Loucy (cell line): ENCODE measurements around the gene PI4KA.

Experiments used
- EZH2phosphoT487 ChIP-seq: fragments of 200-600 bp; IDR thresholded peaks from 2 replicates; pipeline ENCODE4 v1.6.1; 2018; ENCODE audit warnings: antibody characterized with exemption, mild to moderate bottlenecking, moderate library complexity, borderline replicate concordance
- TF ChIP-seq, protein P1 (sequence below): fragments of 200-600 bp; sonication (generic); conservative IDR thresholded peaks from 2 replicates; pipeline ENCODE4 v1.5.1; 2014; ENCODE audit warnings: mild to moderate bottlenecking, antibody characterized with exemption, low read length

DNA sequence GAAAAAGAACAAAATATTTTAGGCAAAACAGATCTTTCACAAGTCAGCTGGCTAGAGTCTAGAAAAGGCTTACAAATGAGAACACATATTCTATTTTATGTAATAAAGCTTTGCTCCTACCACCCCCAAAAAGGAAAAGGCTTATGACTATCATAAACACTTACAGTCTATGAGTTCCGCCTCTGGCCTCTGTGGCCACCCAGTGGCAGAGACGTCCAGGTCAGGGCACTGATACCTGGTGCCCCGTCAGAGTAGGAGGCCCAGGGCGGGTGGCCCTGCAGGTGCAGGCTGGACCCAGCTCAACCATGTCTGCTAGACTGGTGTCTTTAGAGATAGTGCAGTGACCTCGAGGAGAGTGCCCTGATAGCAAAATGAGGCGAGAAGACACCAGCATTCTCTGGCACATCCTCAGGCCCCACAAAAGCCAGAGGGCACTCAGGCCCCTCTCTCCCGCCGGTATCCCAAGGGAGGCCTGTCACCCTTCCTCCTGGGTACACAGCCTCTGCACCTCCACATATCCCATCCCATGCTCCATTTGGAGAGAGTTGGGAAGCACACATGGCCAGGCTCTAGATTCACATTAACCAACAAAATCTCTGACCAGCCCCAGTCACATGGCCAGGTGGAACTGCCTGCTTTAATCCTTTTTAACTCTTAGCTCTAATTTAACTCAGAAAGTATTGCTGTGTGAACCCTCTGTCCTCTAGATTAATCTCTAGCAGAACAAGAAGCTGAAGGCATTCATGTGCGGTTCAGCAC is 112.0 kb downstream of the PI4KA start:
- TF ChIP-seq, protein P1, sequence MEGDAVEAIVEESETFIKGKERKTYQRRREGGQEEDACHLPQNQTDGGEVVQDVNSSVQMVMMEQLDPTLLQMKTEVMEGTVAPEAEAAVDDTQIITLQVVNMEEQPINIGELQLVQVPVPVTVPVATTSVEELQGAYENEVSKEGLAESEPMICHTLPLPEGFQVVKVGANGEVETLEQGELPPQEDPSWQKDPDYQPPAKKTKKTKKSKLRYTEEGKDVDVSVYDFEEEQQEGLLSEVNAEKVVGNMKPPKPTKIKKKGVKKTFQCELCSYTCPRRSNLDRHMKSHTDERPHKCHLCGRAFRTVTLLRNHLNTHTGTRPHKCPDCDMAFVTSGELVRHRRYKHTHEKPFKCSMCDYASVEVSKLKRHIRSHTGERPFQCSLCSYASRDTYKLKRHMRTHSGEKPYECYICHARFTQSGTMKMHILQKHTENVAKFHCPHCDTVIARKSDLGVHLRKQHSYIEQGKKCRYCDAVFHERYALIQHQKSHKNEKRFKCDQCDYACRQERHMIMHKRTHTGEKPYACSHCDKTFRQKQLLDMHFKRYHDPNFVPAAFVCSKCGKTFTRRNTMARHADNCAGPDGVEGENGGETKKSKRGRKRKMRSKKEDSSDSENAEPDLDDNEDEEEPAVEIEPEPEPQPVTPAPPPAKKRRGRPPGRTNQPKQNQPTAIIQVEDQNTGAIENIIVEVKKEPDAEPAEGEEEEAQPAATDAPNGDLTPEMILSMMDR, result no peak
- no peak for TF ChIP-seq EZH2phosphoT487
